Trophoblast cell (in vitro differentiated cells and primary cell): ENCODE results near the gene ZNF516.

Experiments
- DNase-seq, 2 donors: peaks; one replicate each; pipeline ENCODE4 v3.0.0-alpha.2; 2016
- H2AFZ ChIP-seq: 2 replicates; pipeline ENCODE4 v1.6.1; 2013; ENCODE audit warnings: low read length, moderate library complexity, mild to moderate bottlenecking; ENCODE audit not compliant: insufficient read depth, poor library complexity
- H2AK5ac ChIP-seq: 2 replicates; pipeline ENCODE4 v1.6.1; 2013; ENCODE audit warnings: mild to moderate bottlenecking, low read length
- H2BK120ac ChIP-seq: 2 replicates; pipeline ENCODE4 v1.6.1; 2013; ENCODE audit warnings: low read length, mild to moderate bottlenecking, moderate library complexity; ENCODE audit not compliant: insufficient read depth, poor library complexity
- H2BK12ac ChIP-seq: 2 replicates; pipeline ENCODE4 v1.6.1; 2013; ENCODE audit warnings: mild to moderate bottlenecking, low read length, moderate library complexity
- H2BK5ac ChIP-seq: 2 replicates; pipeline ENCODE4 v1.6.1; 2013; ENCODE audit warnings: low read length, low read depth, moderate library complexity, mild to moderate bottlenecking; ENCODE audit not compliant: poor library complexity
- H3K14ac ChIP-seq: 2 replicates; pipeline ENCODE4 v1.6.1; 2013; ENCODE audit warnings: mild to moderate bottlenecking, low read length
- H3K18ac ChIP-seq: 2 replicates; pipeline ENCODE4 v1.6.1; 2013; ENCODE audit warnings: mild to moderate bottlenecking, low read length
- H3K23ac ChIP-seq: 2 replicates; pipeline ENCODE4 v1.6.1; 2013; ENCODE audit warnings: low read length
- H3K27ac ChIP-seq: 2 replicates; pipeline ENCODE4 v1.5.1; 2013; ENCODE audit warnings: low read depth, mild to moderate bottlenecking, inconsistent platforms, low read length, moderate library complexity
- H3K27me3 ChIP-seq: 2 replicates; pipeline ENCODE4 v1.6.1; 2013; ENCODE audit warnings: inconsistent platforms, mild to moderate bottlenecking, low read length, moderate library complexity; ENCODE audit not compliant: insufficient read depth
- H3K36me3 ChIP-seq, 2 experiments: 1 replicate in 1 of 2; 2 replicates in 1 of 2; pipeline ENCODE4 v1.6.1; 2013; ENCODE audit warnings: low read length in 2 of 2, mild to moderate bottlenecking in 2 of 2, moderate library complexity in 1 of 2; ENCODE audit not compliant: insufficient read depth in 2 of 2, control insufficient read depth in 1 of 2
- H3K4ac ChIP-seq: 2 replicates; pipeline ENCODE4 v1.6.1; 2013; ENCODE audit warnings: low read depth, mild to moderate bottlenecking, low read length, moderate library complexity
- H3K4me1 ChIP-seq, 2 experiments: 1 replicate in 1 of 2; 2 replicates in 1 of 2; pipeline ENCODE4 v1.6.1; 2013; ENCODE audit warnings: low read length in 2 of 2, mild to moderate bottlenecking in 2 of 2, moderate library complexity in 1 of 2; ENCODE audit not compliant: insufficient read depth in 2 of 2, control insufficient read depth in 1 of 2
- H3K4me2 ChIP-seq: 2 replicates; pipeline ENCODE4 v1.6.1; 2013; ENCODE audit warnings: inconsistent platforms, mild to moderate bottlenecking, low read length, moderate library complexity
- H3K4me3 ChIP-seq: 2 replicates; pipeline ENCODE4 v1.5.1; 2013; ENCODE audit warnings: mild to moderate bottlenecking, low read depth, low read length, inconsistent platforms
- H3K79me1 ChIP-seq: one replicate; pipeline ENCODE4 v1.6.1; 2013; ENCODE audit warnings: low read length
- H3K79me2 ChIP-seq: 2 replicates; pipeline ENCODE4 v1.6.1; 2013; ENCODE audit warnings: low read length, mild to moderate bottlenecking; ENCODE audit not compliant: control insufficient read depth, insufficient read depth, poor library complexity
- H3K9ac ChIP-seq: 2 replicates; pipeline ENCODE4 v1.6.1; 2013; ENCODE audit warnings: mild to moderate bottlenecking, low read length
- H3K9me3 ChIP-seq: 2 replicates; pipeline ENCODE4 v1.6.1; 2013; ENCODE audit warnings: low read depth, mild to moderate bottlenecking, control low read depth, inconsistent platforms, low read length; ENCODE audit not compliant: insufficient read depth
- H4K12ac ChIP-seq: 2 replicates; pipeline ENCODE4 v1.6.1; 2013; ENCODE audit warnings: low read depth, mild to moderate bottlenecking, low read length, moderate library complexity
- H4K8ac ChIP-seq: 2 replicates; pipeline ENCODE4 v1.6.1; 2013; ENCODE audit warnings: low read depth, mild to moderate bottlenecking, low read length, moderate library complexity
- H4K91ac ChIP-seq: one replicate; pipeline ENCODE4 v1.6.1; 2013; ENCODE audit warnings: low read depth, mild to moderate bottlenecking, low read length, moderate library complexity
- WGBS: extraction: QIAGEN DNeasy Blood & Tissue Kit; methylation state at CpG from one replicate; pipeline ENCODE4 v1.1.7; 2013; ENCODE audit warnings: missing lambda C conversion rate; ENCODE audit not compliant: insufficient read length, insufficient coverage; ENCODE audit errors: extremely low coverage; 5-methylcytosine and 5-hydroxymethylcytosine counted together

Gene ZNF516

DNA sequence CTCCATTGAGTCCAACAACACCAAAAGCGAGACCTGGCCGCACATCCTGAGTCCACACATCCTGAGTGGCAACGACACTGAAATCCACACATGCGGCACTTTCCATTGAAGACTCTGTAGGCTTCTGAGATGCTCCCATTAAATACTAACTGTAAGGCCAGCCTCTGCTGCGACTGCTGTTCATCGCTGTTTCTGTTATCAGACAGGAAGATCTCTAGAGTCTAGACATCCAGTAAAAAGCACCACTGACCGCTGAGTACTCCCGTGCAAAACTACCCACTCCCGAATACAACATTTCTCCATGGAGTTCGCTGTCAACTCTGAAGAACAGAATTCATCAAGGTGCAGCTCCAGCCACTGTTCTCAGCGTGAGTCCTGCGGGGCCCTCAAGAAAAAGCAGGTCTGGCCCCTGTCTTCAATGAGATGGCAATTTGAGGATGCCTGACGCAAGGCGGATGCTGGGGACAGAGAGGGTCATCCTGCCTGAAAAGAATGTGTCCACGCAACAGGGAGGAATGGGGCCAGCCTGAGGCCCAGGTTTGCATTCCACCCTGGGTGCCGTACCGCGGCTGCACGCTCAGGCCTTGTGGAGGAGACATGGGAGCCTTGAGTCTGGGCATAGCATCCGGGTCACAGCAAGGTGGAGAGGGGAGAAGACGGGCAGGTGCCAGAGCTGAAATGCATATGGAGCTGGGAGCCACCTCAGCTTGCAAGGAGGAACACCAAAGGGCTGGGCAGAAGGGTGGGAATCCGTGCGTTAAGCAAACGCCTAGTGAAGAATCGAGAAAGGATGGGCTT lies 61.9 kb downstream of the ZNF516 start:
- no peak overlapping the region for H2BK120ac ChIP-seq
- no peak overlapping the region for H2BK5ac ChIP-seq
- H3K4ac ChIP-seq, result no peak overlapping the region
- no peaks in the 10 kb centered on the region for H3K27me3 ChIP-seq
- H3K4me1 ChIP-seq, result peaks cover 5 to 6% of the 10 kb centered on the region in 2 experiments
- no CpG with 5 or more reads among the region's 25 CpGs for WGBS
- no peak overlapping the region for H4K91ac ChIP-seq
- H3K4me3 ChIP-seq, result no peak overlapping the region
- H3K36me3 ChIP-seq, result peaks cover 0 to 9% of the 10 kb centered on the region in 2 experiments
- no peak overlapping the region for H2AFZ ChIP-seq
- H2BK12ac ChIP-seq, result no peak overlapping the region
- no peaks in the 10 kb centered on the region for H3K79me1 ChIP-seq
- DNase-seq, result no peak
- H3K14ac ChIP-seq, result no peak overlapping the region
- no peak overlapping the region for H3K18ac ChIP-seq
- no peak overlapping the region for H4K12ac ChIP-seq
- no peak overlapping the region for H3K23ac ChIP-seq
- H3K27ac ChIP-seq, result no peak overlapping the region
- no peak overlapping the region for H3K9ac ChIP-seq
- no peak overlapping the region for H3K4me2 ChIP-seq
- H3K79me2 ChIP-seq, result no peaks in the 10 kb centered on the region
- H3K9me3 ChIP-seq, result no peaks in the 10 kb centered on the region
- no peak overlapping the region for H4K8ac ChIP-seq
- no peak overlapping the region for H2AK5ac ChIP-seq

DNA sequence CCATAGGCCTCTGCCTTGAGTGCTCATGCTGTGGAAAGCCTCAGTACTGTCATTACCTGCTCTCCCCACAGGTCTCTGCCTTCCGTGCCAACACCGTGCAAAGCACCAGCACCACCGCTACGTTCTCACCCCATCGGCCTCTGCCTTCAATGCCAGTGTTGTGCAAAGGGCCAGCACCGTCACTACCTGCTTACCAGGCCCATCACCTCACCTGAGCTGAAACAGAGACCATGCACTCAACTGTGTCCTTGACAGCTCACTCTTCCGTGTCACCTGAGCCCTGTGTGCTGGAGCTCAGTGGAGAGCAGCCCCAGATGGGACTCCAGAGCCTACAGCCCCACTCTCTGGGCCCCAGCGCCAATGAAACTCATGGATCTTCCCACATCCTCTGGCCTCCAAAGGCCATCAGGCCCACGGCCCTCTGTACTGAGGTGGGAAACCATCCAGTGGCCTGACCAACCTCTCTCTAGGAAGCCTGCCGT lies 62.7 kb downstream of the ZNF516 start:
- H4K91ac ChIP-seq, result no peak overlapping the region
- H3K23ac ChIP-seq, result no peak overlapping the region
- no peaks in the 10 kb centered on the region for H3K79me2 ChIP-seq
- no peak overlapping the region for H2AK5ac ChIP-seq
- H3K4me3 ChIP-seq, result no peak overlapping the region
- H4K8ac ChIP-seq, result no peak overlapping the region
- no peak overlapping the region for H3K18ac ChIP-seq
- no peak overlapping the region for H2BK120ac ChIP-seq
- no peaks in the 10 kb centered on the region for H3K79me1 ChIP-seq
- H3K4me2 ChIP-seq, result no peak overlapping the region
- H3K36me3 ChIP-seq, result peaks cover 0 to 9% of the 10 kb centered on the region in 2 experiments
- no peak overlapping the region for H3K14ac ChIP-seq
- no peak overlapping the region for H2AFZ ChIP-seq
- H3K9me3 ChIP-seq, result no peaks in the 10 kb centered on the region
- DNase-seq, result no peak
- no CpG with 5 or more reads among the region's 10 CpGs for WGBS
- no peak overlapping the region for H3K27ac ChIP-seq
- no peaks in the 10 kb centered on the region for H3K27me3 ChIP-seq
- H2BK12ac ChIP-seq, result no peak overlapping the region
- no peak overlapping the region for H2BK5ac ChIP-seq
- peaks cover 5 to 6% of the 10 kb centered on the region in 2 experiments for H3K4me1 ChIP-seq
- no peak overlapping the region for H3K4ac ChIP-seq
- no peak overlapping the region for H3K9ac ChIP-seq
- H4K12ac ChIP-seq, result no peak overlapping the region

DNA sequence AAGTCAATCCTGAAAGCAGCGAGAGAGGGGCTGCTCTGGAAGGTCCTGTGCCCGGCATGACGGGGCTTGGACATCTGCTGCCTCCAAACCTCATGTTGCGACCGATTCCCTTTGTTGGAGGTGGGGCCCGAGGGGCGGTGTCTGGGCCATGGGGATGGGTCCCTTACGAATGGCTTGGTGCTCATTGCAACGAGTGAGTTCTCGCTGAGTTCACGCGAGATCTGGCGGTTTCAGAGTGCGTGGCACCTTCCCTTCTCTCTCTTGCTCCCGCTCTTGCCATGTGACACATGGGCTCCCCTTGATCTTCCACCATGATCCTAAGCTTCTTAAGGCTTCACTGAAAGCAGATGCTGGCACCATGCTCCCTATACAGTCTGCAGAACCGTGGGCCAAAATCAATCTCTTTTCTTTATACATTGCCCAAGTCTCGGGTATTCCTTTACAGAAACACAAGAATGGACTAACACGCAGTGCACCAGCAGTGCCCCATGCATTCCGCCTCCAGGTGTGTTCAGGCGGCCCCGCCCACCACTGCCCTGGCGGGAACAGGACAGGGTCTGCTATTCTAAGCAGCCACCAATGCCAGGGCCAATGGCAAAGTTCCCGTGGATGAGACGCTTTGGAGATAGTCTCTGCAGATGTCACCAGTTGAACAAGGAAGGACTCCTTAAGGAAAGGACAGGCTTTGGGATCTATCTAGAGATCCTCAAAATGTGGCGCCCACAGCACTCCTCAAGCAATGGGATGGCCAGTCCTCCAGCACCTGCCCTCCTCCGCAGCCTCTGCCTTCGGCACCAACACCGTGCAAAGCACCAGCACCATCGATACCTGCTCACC lies 63.4 kb downstream of the ZNF516 start:
- Histone ChIP-seq H3K18ac (no peak overlapping the region), H3K27ac (no peak overlapping the region), H2BK5ac (no peak overlapping the region), H3K79me2 (no peaks in the 10 kb centered on the region), H3K9me3 (no peaks in the 10 kb centered on the region), H3K4ac (no peak overlapping the region), H4K8ac (no peak overlapping the region), H2AK5ac (no peak overlapping the region), H3K79me1 (no peaks in the 10 kb centered on the region), H3K9ac (no peak overlapping the region), H4K12ac (no peak overlapping the region), H3K4me2 (no peak overlapping the region), H3K4me1 (peaks cover 5 to 6% of the 10 kb centered on the region in 2 experiments), H3K14ac (no peak overlapping the region), H2BK120ac (no peak overlapping the region), H3K4me3 (no peak overlapping the region), H3K23ac (no peak overlapping the region), H2BK12ac (no peak overlapping the region), H4K91ac (no peak overlapping the region), H3K36me3 (peaks cover 0 to 9% of the 10 kb centered on the region in 2 experiments), H2AFZ (no peak overlapping the region), H3K27me3 (no peaks in the 10 kb centered on the region)
- no CpG with 5 or more reads among the region's 29 CpGs for WGBS
- no peak for DNase-seq

DNA sequence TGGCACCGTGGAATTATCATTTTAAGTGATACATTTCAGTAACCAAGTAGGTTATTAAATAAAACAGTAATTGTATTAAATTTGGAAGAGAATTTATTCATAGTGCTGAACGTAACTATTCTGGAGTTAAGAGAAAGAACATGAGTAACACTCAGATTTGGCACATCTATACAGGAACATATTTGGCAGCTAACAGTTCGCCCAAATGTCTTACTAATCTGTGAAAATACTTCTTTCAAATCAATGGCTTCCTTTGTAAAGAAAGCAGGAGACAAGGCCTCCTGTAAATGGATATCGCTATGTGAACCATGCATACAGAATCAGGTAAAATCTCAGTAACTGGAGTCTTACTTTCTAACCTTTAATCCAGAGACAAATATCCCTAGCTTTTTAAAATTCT lies 64.4 kb downstream of the ZNF516 start:
- H4K91ac ChIP-seq, result no peak overlapping the region
- no peak overlapping the region for H3K27ac ChIP-seq
- no peaks in the 10 kb centered on the region for H3K9me3 ChIP-seq
- H3K9ac ChIP-seq, result no peak overlapping the region
- DNase-seq, result no peak
- peaks cover 6 to 8% of the 10 kb centered on the region in 2 experiments for H3K4me1 ChIP-seq
- H3K4me2 ChIP-seq, result no peak overlapping the region
- no peak overlapping the region for H2BK12ac ChIP-seq
- H3K18ac ChIP-seq, result no peak overlapping the region
- H4K8ac ChIP-seq, result no peak overlapping the region
- no peak overlapping the region for H2AFZ ChIP-seq
- no CpG with 5 or more reads among the region's 4 CpGs for WGBS
- H2AK5ac ChIP-seq, result no peak overlapping the region
- H2BK120ac ChIP-seq, result no peak overlapping the region
- H3K79me1 ChIP-seq, result no peaks in the 10 kb centered on the region
- H3K36me3 ChIP-seq, result peaks cover 0 to 9% of the 10 kb centered on the region in 2 experiments
- no peaks in the 10 kb centered on the region for H3K27me3 ChIP-seq
- H3K4me3 ChIP-seq, result no peak overlapping the region
- no peaks in the 10 kb centered on the region for H3K79me2 ChIP-seq
- H3K23ac ChIP-seq, result no peak overlapping the region
- H3K14ac ChIP-seq, result no peak overlapping the region
- no peak overlapping the region for H2BK5ac ChIP-seq
- H4K12ac ChIP-seq, result no peak overlapping the region
- H3K4ac ChIP-seq, result no peak overlapping the region
